ENCODE data around the gene MPIG6B.

Gene MPIG6B

GRCh38 chr6:31769684-31770371 is 46.7 kb downstream of the MPIG6B start:
- no peak for DNase-seq

DNA sequence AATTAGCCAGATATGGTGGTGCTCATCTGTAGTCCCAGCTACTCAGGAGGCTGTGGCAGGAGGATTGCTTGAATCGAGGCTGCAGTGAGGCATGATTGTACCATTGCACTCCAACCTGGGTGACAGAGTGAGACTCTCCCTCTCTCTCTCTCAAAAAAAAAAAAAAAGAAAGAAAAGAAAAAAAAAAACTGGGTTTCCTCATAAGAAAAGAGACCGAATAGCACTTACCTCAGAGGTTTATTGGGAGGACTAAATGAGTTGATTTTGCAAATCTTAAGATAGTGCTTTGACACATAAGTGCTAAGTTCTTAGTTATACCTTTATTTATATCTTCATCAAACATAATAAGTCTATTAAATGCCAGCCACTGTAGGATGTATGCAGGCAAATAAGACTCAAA is 47.7 kb downstream of the MPIG6B start:
- DNase-seq, result no peak

GRCh38 chr6:31771992-31772358 is 48.8 kb downstream of the MPIG6B start:
- no peak for DNase-seq

- no peak for DNase-seq
These were observed 52.0 kb downstream of the MPIG6B start for GRCh38 chr6:31775184-31775583.

DNA sequence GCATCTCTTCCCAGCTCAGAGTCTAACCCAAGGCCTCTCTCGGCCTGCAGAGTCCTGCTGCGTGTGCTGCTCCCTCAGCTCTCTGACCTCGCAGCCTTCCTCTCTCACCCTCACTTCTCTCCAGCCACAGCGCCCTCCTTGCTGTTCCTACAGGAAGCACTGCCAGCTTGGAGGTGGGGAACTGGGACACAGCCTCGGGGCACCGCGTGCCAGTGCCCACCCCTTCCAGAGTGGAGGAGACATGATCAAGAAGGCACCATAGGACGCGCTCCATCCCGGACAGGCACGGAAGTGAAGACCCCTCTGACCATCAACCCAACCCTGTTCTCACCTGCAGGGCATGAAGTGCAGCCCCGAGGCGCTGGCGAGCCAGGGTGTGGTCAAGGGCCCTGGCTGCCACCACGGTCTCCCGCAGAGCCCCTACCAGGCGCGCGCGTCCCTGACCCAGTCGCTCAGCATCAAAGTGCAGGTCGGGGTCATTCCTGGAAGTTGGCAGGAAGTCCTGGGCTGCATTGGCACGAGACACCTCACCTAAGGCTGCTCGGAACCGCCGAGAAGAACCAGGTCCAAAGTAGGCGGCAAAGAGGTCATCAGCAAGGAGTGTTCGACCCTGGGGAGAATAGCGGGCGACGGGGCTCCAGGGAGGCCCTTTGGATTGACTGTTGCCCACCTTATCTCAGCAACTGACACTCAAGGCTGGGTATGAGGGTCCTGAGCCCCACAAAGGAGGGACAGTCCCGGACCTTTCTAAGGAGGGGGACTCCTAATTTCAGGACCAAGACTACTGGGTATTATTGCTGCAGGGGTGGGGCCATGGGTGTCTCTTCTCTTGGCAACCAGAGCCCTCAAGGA is 52.7 kb downstream of the MPIG6B start:
- DNase-seq, result no peak

Data from NCI-H1092 treated with DMSO at 0.1 percent for 48 hours (cell line).